ENCODE results near the gene CNTRL.
"Not testable (repeated sequence)": the region's sequence is repeated elsewhere in the genome, so short reads cannot be mapped to it uniquely, and the experiment has no call there.

Gene CNTRL, protein sequence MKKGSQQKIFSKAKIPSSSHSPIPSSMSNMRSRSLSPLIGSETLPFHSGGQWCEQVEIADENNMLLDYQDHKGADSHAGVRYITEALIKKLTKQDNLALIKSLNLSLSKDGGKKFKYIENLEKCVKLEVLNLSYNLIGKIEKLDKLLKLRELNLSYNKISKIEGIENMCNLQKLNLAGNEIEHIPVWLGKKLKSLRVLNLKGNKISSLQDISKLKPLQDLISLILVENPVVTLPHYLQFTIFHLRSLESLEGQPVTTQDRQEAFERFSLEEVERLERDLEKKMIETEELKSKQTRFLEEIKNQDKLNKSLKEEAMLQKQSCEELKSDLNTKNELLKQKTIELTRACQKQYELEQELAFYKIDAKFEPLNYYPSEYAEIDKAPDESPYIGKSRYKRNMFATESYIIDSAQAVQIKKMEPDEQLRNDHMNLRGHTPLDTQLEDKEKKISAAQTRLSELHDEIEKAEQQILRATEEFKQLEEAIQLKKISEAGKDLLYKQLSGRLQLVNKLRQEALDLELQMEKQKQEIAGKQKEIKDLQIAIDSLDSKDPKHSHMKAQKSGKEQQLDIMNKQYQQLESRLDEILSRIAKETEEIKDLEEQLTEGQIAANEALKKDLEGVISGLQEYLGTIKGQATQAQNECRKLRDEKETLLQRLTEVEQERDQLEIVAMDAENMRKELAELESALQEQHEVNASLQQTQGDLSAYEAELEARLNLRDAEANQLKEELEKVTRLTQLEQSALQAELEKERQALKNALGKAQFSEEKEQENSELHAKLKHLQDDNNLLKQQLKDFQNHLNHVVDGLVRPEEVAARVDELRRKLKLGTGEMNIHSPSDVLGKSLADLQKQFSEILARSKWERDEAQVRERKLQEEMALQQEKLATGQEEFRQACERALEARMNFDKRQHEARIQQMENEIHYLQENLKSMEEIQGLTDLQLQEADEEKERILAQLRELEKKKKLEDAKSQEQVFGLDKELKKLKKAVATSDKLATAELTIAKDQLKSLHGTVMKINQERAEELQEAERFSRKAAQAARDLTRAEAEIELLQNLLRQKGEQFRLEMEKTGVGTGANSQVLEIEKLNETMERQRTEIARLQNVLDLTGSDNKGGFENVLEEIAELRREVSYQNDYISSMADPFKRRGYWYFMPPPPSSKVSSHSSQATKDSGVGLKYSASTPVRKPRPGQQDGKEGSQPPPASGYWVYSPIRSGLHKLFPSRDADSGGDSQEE (N-terminal part only)

DNA sequence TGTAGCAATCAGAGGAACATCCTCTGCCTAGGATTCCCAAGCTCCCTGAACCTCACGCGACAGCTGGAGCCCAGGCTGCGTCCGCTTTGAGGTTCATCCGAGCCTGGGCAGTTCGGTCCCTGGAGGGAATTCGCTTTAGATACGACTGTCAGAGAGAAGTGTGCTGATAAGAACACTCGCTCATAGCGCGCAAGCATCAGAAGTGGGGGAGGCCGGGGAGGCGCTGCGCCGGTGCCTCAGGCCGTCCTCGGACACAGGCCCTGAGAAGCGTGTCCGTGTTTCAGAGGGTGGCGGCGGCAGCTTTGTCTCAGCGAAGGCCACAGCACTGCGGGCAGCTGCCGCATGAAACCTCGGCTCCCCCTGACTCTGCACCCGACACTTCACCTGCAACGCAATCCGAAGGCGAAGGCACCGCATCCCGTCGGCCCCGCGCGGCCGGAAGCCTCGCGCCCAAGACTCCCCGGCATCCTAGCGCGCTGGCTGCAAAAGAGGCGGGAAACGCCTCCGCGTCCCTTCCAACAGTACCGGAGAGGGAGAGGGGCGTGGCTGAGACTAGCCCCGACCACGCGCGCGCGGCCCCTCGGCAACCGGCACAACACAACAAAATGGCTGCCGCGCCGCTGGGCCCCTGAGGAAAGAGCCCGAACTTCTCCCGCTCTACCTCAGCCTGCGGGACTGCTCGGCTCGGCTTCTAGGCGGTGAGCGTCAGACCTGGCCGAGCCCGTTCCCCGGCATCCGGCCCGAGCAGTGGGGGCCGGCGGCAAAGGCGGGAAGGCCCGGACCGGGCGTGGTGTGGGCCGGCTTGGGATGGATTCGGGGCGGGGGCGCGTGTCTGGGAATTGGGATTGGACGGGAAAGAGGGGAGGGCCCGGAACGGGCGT is at the start of gene CNTRL:
Gene CNTRL (plus strand): TSS at position 586 of the 881 bp plus-strand sequence. CDS start 13,372 bp downstream, outside the sequence.
- no peaks in the 10 kb centered on the region for H3K27me3 ChIP-seq (ENCODE audit: low read depth)
- H3K4me1 ChIP-seq: peaks cover 12% of the 10 kb centered on the region
- peak; percentile 78 to 94 for DNase-seq (ENCODE audit: low spot score in 2 of 2)

DNA sequence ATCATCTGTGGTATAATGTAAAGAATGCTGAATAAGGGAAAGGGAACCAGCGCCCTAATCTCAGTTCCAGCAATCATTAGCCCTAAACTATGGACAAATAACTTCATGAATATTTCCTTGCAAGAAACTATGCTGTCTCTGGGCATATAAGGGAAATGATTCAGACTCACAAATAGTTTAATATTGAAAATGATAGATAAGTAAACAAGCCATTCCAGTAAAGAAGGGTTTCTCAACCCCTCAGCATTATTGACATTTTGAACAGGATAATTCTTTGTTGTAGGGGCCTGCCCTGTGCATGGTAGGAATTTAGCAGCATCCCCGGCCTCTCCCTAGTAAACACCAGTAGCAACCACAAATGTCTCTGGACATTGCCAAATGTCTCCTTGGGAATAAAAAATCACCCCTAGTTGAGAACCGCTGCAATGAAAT is 48.5 kb upstream of the CNTRL start:
- no peak overlapping the region for H3K4me3 ChIP-seq
- H3K36me3 ChIP-seq (replicated peaks): no peaks in the 10 kb centered on the region
- H3K27me3 ChIP-seq (ENCODE audit: low read depth): no peaks in the 10 kb centered on the region; the same call in 1 of the 2 replicates
- DNase-seq (ENCODE audit: low spot score in 2 of 2): no peak
- in situ Hi-C loops (cut with MboI; ENCODE audit: low sequenced_read_pairs): no loop called here
- H3K4me1 ChIP-seq: no peaks in the 10 kb centered on the region
- H3K9me3 ChIP-seq: no peaks in the 10 kb centered on the region

More for the DNA sequence above, at the start of gene CNTRL:
- in situ Hi-C loops (cut with MboI; ENCODE audit: low sequenced_read_pairs): no loop called here
- Histone ChIP-seq H3K4me3 (peak within 1 kb of the TSS; percentile 80), H3K36me3 (replicated peaks) (no peaks in the 10 kb centered on the region), H3K9me3 (no peaks in the 10 kb centered on the region)

- no peak overlapping the region for H3K4me3 ChIP-seq
- H3K27me3 ChIP-seq (ENCODE audit: low read depth): no peaks in the 10 kb centered on the region; the same call in 1 of the 2 replicates
- H3K36me3 ChIP-seq (replicated peaks): no peaks in the 10 kb centered on the region
- no peak for DNase-seq (ENCODE audit: low spot score in 2 of 2)
- no peaks in the 10 kb centered on the region for H3K9me3 ChIP-seq
- no peaks in the 10 kb centered on the region for H3K4me1 ChIP-seq
- in situ Hi-C loops (cut with MboI; ENCODE audit: low sequenced_read_pairs): no loop called here
Observed at GRCh38 chr9:121026768-121027167, 48.0 kb upstream of the CNTRL start.

GRCh38 chr9:121028285-121028684 is 46.5 kb upstream of the CNTRL start:
- H3K36me3 ChIP-seq (replicated peaks); H3K4me1 ChIP-seq; H3K4me3 ChIP-seq; DNase-seq (ENCODE audit: low spot score in 2 of 2); in situ Hi-C loops (cut with MboI; ENCODE audit: low sequenced_read_pairs); H3K27me3 ChIP-seq (ENCODE audit: low read depth); H3K9me3 ChIP-seq: not testable (repeated sequence)

GRCh38 chr9:121029469-121029868 is 45.3 kb upstream of the CNTRL start:
- Histone ChIP-seq H3K27me3 (ENCODE audit: low read depth) (no peaks in the 10 kb centered on the region; the same call in 1 of the 2 replicates), H3K4me3 (no peak overlapping the region), H3K4me1 (no peaks in the 10 kb centered on the region), H3K9me3 (no peaks in the 10 kb centered on the region), H3K36me3 (replicated peaks) (no peaks in the 10 kb centered on the region)
- DNase-seq (ENCODE audit: low spot score in 2 of 2): no peak
- in situ Hi-C loops (cut with MboI; ENCODE audit: low sequenced_read_pairs): no loop called here

- in situ Hi-C loops (cut with MboI; ENCODE audit: low sequenced_read_pairs): no loop called here
- H3K4me3 ChIP-seq: no peak overlapping the region
- H3K27me3 ChIP-seq (ENCODE audit: low read depth): no peaks in the 10 kb centered on the region; the same call in 1 of the 2 replicates
- DNase-seq (ENCODE audit: low spot score in 2 of 2): no peak
- no peaks in the 10 kb centered on the region for H3K4me1 ChIP-seq
- H3K9me3 ChIP-seq: no peaks in the 10 kb centered on the region
- H3K36me3 ChIP-seq (replicated peaks): no peaks in the 10 kb centered on the region
Observed at GRCh38 chr9:121034529-121034928, 40.2 kb upstream of the CNTRL start.

GRCh38 chr9:121035717-121036116 is 39.0 kb upstream of the CNTRL start:
- H3K27me3 ChIP-seq (ENCODE audit: low read depth); H3K9me3 ChIP-seq; H3K4me1 ChIP-seq; in situ Hi-C loops (cut with MboI; ENCODE audit: low sequenced_read_pairs); DNase-seq (ENCODE audit: low spot score in 2 of 2); H3K4me3 ChIP-seq; H3K36me3 ChIP-seq (replicated peaks): not testable (repeated sequence)

GRCh38 chr9:121038362-121038761 is 36.4 kb upstream of the CNTRL start:
- H3K36me3 ChIP-seq (replicated peaks): no peaks in the 10 kb centered on the region
- in situ Hi-C loops (cut with MboI; ENCODE audit: low sequenced_read_pairs): no loop called here
- no peak for DNase-seq (ENCODE audit: low spot score in 2 of 2)
- H3K4me1 ChIP-seq: no peaks in the 10 kb centered on the region
- no peak overlapping the region for H3K4me3 ChIP-seq
- H3K9me3 ChIP-seq: no peaks in the 10 kb centered on the region
- no peaks in the 10 kb centered on the region for H3K27me3 ChIP-seq (ENCODE audit: low read depth)

DNA sequence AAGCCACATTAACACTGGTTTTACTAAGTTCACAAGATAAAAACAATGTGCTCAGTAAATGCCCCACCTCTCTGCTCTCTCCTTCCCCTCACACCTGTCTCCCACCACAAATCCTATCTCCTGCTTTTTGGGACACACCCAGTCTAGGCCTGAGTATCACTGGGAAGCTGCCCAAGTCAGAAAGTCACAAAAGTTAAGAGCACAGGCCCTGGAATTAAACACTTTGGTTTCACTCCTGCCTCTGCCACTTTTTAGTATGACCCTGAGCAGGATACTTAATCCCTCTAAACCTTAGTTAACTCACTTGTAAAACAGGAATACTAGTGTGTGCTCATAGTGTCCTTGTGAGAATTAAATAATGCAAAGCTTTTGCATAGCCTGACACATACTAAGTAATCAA is 36.0 kb upstream of the CNTRL start:
- in situ Hi-C loops (cut with MboI; ENCODE audit: low sequenced_read_pairs): no loop called here
- Histone ChIP-seq H3K4me1 (no peaks in the 10 kb centered on the region), H3K27me3 (ENCODE audit: low read depth) (no peaks in the 10 kb centered on the region), H3K36me3 (replicated peaks) (no peaks in the 10 kb centered on the region), H3K9me3 (no peaks in the 10 kb centered on the region), H3K4me3 (no peak overlapping the region)
- no peak for DNase-seq (ENCODE audit: low spot score in 2 of 2)

DNA sequence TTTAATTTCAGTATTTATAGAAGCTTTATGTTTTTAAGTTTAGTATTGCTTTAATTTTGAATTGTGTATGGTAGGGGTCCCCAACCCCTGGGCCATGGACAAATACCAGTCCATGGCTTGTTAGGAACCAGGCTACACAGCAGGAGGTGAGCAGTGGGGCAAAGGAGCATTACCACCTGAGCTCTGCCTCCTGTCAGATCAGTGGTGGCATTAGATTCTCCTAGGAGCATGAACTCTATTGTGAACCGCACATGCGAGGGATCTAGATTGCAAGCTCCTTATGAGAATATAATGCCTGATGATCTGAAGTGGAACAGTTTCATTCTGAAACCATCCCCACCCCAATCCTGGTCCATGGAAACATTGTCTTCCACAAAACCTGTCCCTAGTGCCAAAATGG is 26.6 kb upstream of the CNTRL start:
- Histone ChIP-seq H3K4me1 (no peaks in the 10 kb centered on the region), H3K4me3 (no peak overlapping the region), H3K9me3 (no peaks in the 10 kb centered on the region), H3K36me3 (replicated peaks) (no peaks in the 10 kb centered on the region), H3K27me3 (ENCODE audit: low read depth) (no peaks in the 10 kb centered on the region)
- DNase-seq (ENCODE audit: low spot score in 2 of 2): no peak
- in situ Hi-C loops (cut with MboI; ENCODE audit: low sequenced_read_pairs): no loop called here

- Histone ChIP-seq H3K36me3 (replicated peaks) (no peaks in the 10 kb centered on the region), H3K27me3 (ENCODE audit: low read depth) (no peaks in the 10 kb centered on the region), H3K4me3 (no peak overlapping the region), H3K9me3 (no peaks in the 10 kb centered on the region), H3K4me1 (no peaks in the 10 kb centered on the region)
- no peak for DNase-seq (ENCODE audit: low spot score in 2 of 2)
- in situ Hi-C loops (cut with MboI; ENCODE audit: low sequenced_read_pairs): no loop called here
Observed at GRCh38 chr9:121048618-121049017, 26.1 kb upstream of the CNTRL start.

GRCh38 chr9:121050128-121050988 is 24.4 kb upstream of the CNTRL start, which contains the start of gene C5:
Gene C5, minus strand, starts transcription at chr9:121050275. Its CDS starts 29 bp downstream, at chr9:121050246.
- no peaks in the 10 kb centered on the region for H3K27me3 ChIP-seq (ENCODE audit: low read depth)
- no peaks in the 10 kb centered on the region for H3K4me1 ChIP-seq
- H3K9me3 ChIP-seq: no peaks in the 10 kb centered on the region
- no peaks in the 10 kb centered on the region for H3K36me3 ChIP-seq (replicated peaks)
- in situ Hi-C loops (cut with MboI; ENCODE audit: low sequenced_read_pairs): no loop called here
- no peak within 1 kb of the TSS for H3K4me3 ChIP-seq
- no peak for DNase-seq (ENCODE audit: low spot score in 2 of 2)

Measured in HAP-1 (cell line).